HG02943 (cell line): ENCODE data around the gene NHLRC4.

Source experiments
- ATAC-seq: cut with Tn5 transposase; IDR thresholded peaks from one replicate; pipeline ENCODE4 v1.9.1; 2021; ENCODE audit warnings: mild to moderate bottlenecking, low read depth, moderate library complexity; ENCODE audit not compliant: unreplicated experiment

The NHLRC4 gene

DNA sequence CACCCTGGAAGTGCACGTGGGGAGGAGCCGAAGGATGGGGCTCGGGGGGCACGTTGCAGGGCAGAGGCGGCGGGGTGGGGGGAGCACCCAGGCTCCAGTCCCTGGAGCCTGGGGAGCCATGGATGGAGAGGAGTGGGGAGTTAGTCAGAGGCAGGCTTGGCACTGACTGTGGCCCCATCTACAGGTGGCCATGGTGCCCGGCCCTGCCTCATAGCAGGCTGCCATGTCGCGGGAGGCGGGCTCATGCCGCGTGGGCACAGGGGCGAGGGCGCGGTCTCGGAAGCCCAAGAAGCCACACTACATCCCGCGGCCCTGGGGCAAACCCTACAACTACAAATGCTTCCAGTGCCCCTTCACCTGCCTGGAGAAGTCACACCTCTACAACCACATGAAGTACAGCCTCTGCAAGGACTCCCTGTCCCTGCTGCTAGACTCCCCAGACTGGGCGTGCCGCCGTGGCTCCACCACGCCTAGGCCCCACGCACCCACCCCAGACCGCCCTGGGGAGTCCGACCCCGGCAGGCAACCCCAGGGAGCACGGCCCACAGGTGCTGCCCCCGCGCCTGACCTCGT is 3.6 kb upstream of the NHLRC4 start:
- no peak for ATAC-seq

DNA sequence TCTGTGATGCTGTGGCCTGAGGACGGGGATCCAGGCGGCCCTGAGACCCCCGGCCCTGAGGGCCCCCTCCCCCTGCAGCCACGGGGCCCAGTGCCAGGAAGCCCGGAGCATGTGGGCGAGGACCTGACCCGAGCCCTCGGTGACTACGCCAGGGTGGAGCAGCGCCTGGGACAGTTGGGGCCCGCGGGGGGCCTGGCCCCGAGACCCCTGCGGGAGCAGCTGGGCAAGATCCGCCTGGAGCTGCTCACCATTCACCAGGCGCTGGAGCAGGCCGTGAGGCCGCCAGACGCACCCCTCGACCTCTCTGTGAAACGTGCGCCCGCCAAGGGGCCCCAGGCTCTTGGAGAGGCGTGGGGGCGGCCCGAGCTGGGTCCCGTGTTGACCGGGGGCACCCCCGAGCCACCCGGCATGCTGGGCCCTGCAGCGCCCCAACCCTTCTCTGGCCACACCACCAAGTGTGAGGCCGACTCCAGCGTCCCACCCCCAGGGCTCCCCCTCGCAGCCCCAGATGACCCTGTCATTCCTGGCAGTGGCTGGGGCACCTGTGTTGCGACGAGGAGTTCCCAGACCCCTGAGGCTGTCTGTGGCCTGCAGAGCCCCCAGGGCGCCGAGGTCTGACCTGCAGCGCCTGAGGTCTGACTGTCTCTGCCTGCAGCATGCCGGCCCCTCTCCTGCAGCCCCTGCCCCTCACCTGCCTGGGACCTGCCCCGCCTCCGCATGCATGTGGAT is 2.0 kb upstream of the NHLRC4 start:
- ATAC-seq = no peak

DNA sequence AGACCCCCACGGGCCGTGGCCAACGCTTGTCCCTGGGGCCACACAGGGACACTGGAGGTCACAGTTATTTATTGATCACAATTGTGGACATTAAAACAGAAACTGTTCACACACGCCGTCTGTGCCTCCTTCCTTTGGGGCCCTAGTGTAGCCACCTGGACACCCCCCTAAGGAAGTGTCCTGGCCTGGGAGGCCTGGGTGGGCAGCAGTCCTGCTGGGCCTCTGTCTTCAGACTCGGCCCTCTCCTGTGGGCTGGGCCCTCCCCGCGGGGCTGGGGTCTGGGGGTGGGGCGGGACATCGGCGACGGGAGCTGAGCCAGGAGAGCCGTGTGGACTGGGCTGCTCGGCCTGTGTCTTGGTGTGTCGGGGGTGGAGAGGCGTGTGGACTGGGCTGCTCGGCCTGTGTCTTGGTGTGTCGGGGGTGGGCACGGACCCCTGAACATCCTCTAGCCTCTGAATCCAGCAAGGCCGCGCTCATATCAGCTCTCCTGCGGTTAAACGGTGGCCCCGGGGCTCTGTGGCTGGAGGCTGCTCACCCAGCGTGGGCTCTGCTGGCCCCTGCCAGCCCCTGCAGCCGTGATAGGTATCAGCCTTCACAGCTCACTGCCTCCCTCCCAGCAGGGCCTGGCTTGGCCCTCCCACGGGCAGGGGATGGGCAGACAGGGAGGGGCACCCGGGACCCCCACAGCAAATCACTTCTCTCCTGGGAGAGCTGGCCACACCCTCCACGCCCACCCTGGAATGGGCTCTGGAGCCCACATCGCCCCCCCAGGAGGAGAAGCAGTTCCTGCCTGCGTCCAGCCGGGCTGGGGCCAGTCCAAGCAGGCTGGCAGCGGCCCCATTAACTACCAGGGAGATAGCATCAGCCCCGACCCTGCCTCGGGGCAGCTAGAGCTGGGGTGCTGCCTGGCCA is 1.1 kb upstream of the NHLRC4 start:
- ATAC-seq = no peak

DNA sequence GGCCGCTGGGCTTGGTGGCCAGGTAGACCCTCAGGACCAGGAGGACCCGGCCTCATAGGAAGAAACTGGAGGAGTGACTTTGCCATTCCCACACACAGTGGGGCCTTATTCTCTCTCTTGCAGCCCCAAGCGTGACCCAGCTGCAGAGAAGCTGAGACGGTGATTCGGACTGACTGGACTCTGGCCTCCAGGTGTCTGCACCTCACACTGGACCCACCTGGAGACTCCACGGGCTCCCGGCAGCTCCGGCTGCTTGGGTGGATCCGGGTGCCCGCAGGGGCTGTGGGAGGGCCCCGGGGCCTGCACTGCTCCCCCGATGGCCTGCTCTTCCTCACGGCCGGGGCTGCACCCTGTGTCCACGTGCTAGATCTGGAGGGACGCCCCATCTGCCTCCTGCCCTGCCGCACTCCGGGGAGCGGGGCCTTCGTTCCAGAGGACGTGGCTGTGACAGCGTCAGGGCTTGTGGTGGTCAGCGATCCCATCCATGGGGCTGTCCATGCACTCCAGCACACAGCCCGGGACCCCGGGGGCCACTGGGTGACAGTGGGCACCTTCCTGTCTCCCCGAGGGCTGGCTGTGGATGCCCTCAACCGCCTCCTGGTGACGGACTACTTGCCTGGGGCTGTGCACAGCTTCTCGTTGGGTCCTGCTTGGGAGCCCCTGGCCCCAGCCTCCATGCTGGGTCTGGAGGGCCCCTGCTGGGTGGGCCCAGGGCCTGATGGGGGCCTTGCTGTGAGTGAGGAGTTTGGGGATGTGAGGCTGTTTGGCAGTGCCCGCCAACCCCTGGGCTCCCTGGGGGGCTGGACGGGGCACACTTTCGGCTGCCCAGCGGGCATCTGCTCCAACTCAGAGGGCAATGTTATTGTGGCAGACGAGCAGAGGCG is 810 bp downstream of the NHLRC4 start:
- ATAC-seq = no peak

DNA sequence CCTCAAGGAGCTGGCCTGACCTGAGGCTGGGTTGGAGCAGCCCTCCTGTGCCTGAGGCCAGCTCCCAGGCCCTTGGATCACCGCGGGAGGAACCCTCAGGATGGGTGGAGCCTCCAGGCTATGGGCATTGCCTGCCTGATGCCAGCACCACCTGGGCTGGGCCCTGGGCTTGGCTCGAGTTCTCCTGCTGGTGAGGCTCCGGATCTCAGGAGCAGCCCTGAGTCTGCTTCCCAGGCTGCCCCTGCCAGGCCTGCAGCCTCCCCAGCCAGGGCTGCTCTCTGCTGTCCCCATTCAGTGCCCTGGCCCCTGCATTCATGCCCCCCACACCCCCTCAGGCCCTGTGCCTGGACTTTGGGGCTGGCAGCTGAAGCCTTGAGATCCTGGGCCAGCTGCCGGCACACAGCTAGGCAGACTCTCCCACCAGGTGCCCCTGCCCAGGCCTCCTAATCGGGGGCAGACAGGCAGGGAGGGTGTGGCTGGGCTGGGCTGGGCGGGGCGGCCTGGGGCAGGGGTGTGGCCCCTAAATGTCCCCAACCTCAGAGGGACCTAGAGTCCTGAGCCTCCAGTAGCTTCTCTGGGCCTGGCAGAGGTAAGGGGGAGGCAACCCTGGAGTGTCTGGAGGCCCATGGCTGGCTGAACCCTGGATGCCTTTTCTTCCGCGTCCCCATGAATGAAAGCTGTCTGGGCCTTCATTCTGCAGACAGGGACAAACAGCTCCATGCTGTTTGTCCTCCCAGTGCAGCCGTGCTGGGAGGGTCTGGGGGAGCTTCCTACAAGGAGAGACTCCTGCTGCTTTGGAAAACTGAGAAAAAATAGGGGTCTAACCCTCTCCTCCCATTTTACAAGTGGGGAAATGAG is 1.8 kb downstream of the NHLRC4 start:
- ATAC-seq = no peak

DNA sequence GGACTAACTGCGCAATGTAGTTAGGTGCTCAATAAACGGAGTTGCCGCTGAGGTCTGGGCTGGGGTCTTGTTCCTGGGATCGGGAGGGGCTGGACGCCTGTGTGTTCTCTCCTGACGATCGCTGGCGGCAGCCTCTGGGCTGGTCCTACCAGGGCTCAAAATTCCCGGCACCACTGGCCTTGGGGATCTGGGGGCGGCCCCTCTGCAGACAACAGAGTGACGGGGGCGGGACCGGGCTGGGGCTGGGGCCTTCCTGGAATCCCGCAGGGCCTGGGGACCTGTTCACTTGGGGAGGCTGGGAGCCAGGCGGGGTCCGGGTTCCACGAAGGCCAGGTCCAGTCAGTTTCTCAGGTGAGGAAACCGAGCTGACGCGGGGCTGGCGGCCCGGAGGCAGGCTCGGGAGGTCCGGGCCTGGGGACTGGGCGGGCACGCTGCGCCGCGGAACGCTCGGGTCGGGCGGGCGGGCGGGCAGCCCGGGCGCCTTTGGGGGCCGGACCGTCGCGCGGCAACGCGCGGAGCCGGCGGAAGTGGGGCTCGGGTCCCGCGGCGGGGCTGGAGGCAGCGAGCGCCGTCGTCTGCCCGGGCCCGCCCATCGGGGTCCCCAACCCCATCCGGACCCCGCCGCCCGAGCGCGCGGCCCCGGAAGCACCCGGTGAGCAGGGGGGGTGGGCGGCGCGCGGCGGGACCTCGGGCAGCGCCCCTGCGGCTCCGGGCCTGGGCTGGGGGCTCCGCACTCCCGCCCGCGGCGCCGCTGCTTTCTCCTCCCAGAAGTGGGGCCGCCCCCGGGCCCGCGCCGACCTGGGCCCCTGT is 2.8 kb downstream of the NHLRC4 start, which contains the start of gene PIGQ:
PIGQ (plus strand) TSS at position 524 of the 810 bp plus-strand sequence. CDS start 4,107 bp downstream, outside the sequence.
- no peak for ATAC-seq

DNA sequence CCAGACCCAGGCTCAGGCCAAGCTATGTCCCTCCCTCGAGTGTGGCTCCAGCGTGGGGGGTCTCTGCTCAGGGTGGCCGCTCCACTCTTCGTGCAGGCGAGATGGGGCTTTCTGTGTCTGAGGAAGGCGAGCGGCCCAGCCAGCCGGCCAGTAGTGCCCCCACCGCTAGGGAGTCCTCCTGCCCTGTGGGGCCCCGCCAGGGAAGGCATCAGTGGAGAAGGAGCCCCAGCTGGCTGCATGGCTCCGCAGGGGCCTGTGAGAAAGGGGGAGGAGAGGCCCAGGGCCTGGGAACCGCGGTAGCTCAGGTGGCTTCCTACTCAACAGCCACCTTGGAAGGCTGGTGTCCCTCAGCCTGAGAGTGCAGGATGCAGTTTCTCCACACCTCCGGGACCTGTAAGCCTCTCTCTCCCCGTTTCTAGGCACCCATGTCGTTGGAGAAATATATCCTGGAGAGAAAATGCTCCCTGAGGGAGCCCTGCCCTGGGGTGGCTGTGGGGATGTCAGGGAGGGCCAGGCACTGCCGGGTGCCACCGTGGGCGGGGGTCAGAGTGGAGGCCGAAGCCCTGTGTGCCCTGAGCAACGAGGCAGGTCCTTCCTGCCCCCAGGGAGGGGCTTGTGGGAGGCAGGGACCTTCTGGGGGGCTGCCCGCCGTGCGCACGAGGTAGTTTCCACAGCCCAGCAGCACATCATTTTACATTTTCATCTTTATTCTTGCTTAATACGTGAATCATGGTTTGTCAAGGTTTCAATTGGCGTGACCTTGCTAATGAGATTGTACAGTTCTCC is 6.3 kb downstream of the NHLRC4 start:
- no peak for ATAC-seq

DNA sequence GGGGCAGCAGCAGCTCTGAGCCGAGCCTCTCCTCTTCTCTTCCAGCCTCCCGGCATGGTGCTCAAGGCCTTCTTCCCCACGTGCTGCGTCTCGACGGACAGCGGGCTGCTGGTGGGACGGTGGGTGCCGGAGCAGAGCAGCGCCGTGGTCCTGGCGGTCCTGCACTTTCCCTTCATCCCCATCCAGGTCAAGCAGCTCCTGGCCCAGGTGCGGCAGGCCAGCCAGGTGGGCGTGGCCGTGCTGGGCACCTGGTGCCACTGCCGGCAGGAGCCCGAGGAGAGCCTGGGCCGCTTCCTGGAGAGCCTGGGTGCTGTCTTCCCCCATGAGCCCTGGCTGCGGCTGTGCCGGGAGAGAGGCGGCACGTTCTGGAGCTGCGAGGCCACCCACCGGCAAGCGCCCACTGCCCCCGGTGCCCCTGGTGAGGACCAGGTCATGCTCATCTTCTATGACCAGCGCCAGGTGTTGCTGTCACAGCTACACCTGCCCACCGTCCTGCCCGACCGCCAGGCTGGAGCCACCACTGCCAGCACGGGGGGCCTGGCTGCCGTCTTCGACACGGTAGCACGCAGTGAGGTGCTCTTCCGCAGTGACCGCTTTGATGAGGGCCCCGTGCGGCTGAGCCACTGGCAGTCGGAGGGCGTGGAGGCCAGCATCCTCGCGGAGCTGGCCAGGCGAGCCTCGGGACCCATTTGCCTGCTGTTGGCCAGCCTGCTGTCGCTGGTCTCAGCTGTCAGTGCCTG is 7.4 kb downstream of the NHLRC4 start:
- ATAC-seq = no peak

DNA sequence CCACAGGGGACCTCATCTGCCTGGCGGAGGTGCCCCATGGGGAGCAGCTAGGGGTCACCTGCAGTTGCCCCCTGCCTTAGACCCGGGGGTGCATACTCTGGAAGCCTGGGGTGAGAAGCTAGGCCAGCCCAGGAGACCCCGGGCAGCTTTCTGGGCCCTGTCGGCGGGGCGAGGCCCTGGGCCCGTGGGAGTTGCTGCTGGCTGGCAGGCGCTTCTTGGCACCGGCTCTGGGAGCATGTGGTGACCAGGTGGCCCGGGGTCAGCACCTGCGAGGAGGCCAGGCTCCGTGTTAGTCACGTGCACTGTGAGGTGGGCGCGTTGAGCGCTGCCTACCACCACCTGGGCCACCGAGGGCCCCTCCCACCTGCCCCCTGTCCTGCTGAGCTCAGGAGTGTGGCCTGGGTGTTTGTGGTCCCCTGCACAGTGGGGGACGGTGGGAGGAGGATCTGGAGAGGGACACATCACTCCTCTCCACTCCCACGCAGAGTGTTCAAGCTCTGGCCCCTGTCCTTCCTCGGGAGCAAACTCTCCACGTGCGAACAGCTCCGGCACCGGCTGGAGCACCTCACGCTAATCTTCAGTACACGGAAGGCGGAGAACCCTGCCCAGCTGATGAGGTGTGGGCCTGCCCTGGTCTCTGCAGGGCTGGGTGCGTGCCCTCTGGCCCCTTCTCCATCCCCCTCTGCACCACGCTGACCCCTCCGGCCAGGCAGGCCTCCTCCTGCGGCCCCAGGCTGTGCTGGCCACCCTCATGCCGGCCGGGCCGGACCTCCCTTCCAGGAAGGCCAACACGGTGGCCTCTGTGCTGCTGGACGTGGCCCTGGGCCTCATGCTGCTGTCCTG is 8.8 kb downstream of the NHLRC4 start:
- no peak for ATAC-seq

DNA sequence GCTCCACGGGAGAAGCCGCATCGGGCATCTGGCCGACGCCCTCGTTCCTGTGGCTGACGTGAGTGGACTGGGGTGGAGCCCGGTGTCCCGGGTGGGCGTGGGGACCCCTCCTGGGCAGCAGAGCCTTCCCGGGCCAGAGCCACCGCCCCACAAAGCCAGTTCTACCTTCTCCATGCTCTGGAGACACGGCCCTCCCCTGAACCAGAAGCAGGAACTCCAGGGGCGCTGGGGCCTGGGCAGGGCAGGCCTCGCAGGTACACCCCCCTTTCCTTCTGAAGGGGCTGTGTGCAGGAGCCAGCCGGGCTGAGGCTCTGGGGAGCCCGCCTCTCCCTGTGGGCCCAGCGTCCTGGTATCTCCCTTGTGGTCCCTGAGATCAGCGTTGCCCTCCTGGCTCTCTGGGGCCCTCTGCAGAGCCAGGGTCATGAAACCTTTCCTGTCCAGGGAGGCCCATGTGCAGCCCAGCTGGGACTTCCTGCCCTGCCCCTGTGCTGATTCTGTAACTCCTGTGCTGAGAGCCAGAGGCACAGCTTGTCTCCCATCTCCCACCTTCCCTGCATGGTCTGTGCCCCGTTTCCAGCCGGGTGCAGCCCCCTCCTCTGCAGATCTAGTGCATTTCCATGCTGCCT is 9.5 kb downstream of the NHLRC4 start:
- no peak for ATAC-seq

DNA sequence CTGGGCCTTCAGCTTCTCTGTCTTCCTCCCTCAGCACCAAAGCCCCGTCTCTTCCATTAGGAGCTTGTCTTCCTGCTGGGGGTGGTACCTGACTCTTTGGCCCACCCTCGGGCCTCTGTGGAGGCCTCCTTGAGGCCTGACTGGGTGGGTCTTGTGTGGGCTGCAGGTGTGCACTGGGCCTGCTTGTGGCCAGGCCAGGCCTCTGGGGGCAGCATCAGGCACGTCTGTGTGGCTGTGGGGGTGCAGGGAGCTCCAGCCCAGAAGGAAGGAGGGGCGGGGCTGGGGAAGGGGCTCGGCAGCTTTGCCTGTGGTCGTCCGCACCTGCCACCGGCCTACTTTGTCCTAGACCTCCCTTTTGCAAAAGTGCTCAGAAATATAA is 10.0 kb downstream of the NHLRC4 start:
- ATAC-seq = no peak

DNA sequence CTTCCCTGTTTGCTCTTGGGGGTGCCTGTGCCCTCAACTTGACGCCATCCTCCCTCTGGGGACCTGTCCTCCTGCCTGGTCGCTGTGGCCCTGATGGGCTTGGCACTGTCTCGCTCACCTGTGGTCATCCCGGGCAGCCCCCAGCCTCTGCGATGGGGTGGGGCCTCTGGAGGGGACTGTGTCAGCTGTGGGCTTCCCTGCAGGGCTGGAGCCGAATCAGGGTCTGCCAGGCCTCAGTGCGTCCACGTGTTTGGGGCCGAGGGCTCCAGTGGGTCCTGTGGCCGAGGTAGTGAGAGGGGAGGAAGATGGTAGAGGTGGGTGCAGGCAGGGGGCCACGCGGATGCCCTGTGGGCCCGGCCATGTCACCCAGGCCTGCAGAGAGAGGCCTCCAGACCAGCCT is 11.0 kb downstream of the NHLRC4 start:
- no peak for ATAC-seq

DNA sequence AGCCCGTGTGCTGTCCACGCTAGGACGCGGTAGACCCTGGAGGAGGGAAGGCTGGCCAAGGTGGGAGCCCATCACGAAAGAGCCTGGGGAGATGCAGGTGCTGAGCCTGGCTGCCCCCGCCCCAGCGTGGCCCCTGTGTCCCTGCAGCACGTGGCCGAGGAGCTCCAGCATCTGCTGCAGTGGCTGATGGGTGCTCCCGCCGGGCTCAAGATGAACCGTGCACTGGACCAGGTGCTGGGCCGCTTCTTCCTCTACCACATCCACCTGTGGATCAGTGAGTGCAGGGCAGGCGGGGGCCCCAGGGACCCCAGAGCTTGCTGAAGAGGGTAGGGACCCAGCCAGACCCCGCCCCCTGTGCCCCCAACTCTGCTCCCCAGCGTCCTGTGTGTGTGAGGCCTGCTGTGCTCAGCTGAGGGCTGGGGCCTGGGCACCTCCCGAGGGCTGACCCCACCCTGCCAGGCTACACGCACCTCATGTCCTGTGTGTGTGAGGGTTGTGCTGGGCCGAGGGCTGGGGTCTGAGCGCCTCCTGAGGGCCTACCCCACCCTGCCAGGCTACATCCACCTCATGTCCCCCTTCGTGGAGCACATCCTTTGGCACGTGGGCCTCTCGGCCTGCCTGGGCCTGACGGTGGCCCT is 11.5 kb downstream of the NHLRC4 start:
- no peak for ATAC-seq

DNA sequence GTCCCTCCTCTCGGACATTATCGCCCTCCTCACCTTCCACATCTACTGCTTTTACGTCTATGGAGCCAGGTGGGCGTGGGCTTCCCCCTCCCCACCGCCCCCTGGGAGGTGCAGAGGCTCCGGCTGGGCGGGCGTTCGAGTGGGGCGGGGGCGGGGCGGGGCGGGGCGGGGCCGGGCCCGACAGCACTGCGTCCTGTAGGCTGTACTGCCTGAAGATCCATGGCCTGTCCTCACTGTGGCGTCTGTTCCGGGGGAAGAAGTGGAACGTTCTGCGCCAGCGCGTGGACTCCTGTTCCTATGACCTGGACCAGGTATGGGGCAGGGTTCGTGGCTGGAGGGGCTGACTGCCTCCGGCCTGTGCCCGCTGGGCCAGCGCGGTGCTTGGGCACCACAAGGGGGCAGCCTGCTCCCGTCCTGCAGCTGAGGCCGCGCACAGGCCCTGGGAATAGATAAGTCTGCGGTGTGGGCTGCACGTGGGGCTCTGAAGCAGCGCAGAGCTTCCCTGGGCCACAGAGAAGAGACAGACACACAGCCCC is 12.1 kb downstream of the NHLRC4 start:
- no peak for ATAC-seq
